Left renal pelvis (tissue), 4 donors: ENCODE results near the gene ZNF333. TPM values are rescaled to one million over a fixed set of nuclear protein-coding genes. Genes with fewer than 3 reads are reported as not detected.

Experiments
- polyA plus RNA-seq, 4 donors: library from polyadenylated mRNA; unstranded; fragments of 120-200 nt; gene quantifications; one replicate each; pipeline ENCODE4 v1.2.1, GENCODE V29; 2013; ENCODE audit not compliant: insufficient read length in 4 of 4

ZNF333 gene
- polyA plus RNA-seq, 4 donors, result 14.5 to 27.2 (median 21.8) TPM

Other genes with a start within 250 kb of the ZNF333 start
- 1 to 10 TPM in 3 of 4 donors, under 1 TPM in 1; 0.71 to 9.1 (median 2.5) TPM for gene PTGER1, start 214.7 kb upstream of the ZNF333 start, polyA plus RNA-seq
- gene GIPC1, start 193.9 kb upstream of the ZNF333 start, polyA plus RNA-seq, result 100 to 1,000 TPM in 1 of 4 donors, 10 to 100 TPM in 3; 58.3 to 102 (median 63.4) TPM
- 100 to 1,000 TPM in 3 of 4 donors, 10 to 100 TPM in 1; 98.5 to 125 (median 104) TPM for gene DNAJB1, start 171.7 kb upstream of the ZNF333 start, polyA plus RNA-seq
- gene TECR, start 160.5 kb upstream of the ZNF333 start, polyA plus RNA-seq, result 100 to 1,000 TPM in 3 of 4 donors, 10 to 100 TPM in 1; 64.8 to 153 (median 142) TPM
- gene NDUFB7, start 118.0 kb upstream of the ZNF333 start, polyA plus RNA-seq, result 100 to 1,000 TPM in 1 of 4 donors, 10 to 100 TPM in 3; 72.3 to 131 (median 88.7) TPM
- gene CLEC17A, start 107.0 kb upstream of the ZNF333 start, polyA plus RNA-seq, result under 1 TPM in 3 of 4 donors, not detected in 1; 0.09 to 0.30 (median 0.29) TPM
- gene ADGRE3, start 15.2 kb upstream of the ZNF333 start, polyA plus RNA-seq, result under 1 TPM in 2 of 4 donors, not detected in 2; 0.09 to 0.40 TPM
- gene ADGRE2, start 88.5 kb downstream of the ZNF333 start, polyA plus RNA-seq, result 1 to 10 TPM in 2 of 4 donors, under 1 TPM in 2; 0.56 to 1.1 (median 0.86) TPM
- gene OR7A5, start 145.1 kb downstream of the ZNF333 start, polyA plus RNA-seq, result not detected
- under 1 TPM; 0.07 to 0.59 (median 0.18) TPM for gene OR7C1, start 145.1 kb downstream of the ZNF333 start, polyA plus RNA-seq
- gene OR7A10, start 158.9 kb downstream of the ZNF333 start, polyA plus RNA-seq, result not detected
- gene OR7A17, start 196.1 kb downstream of the ZNF333 start, polyA plus RNA-seq, result under 1 TPM in 2 of 4 donors, not detected in 2; 0.06 TPM